H1 (cell line): ENCODE results near the gene SPTSSB. TPM values are rescaled to one million over a fixed set of nuclear protein-coding genes. Genes with fewer than 3 reads are reported as not detected.

Source experiments
- CTCF ChIA-PET: fragments of 300-600 bp; sonication (Branson Sonifier 250); formaldehyde crosslinking; loops from one replicate; lab custom pipeline; 2021; ENCODE audit not compliant: partially characterized antibody; lab: Charles Lee
- POLR2A ChIA-PET: fragments of 300-600 bp; sonication (Branson Sonifier 250); formaldehyde crosslinking; loops from one replicate; lab custom pipeline; 2021; ENCODE audit warnings: inconsistent platforms; ENCODE audit not compliant: partially characterized antibody; lab: Charles Lee
- DNase-seq, 2 experiments: peaks; one replicate each; pipeline versions ENCODE4 v3.0.0 to v3.0.0-alpha.2; 2010 to 2022; ENCODE audit warnings: low spot score in 2 of 2, low read depth in 1 of 2, mixed read lengths in 1 of 2
- FAIRE-seq: peaks from 2 replicates; lab custom pipeline; 2011; peaks lifted over from hg19 to GRCh38; lab: Jason Lieb, UNC
- H2AFZ ChIP-seq: 2 replicates; pipeline ENCODE4 v1.8.1; 2012; ENCODE audit warnings: low read length, inconsistent platforms
- H2AK5ac ChIP-seq: 2 replicates; pipeline ENCODE4 v1.6.1; 2013; ENCODE audit warnings: low read depth, low read length
- H2BK120ac ChIP-seq: replicated peaks from 2 replicates; pipeline ENCODE3; 2013; ENCODE audit warnings: low read depth, low read length, inconsistent platforms
- H2BK12ac ChIP-seq: 2 replicates; pipeline ENCODE4 v1.6.1; 2013; ENCODE audit warnings: low read depth, low read length
- H2BK15ac ChIP-seq: 2 replicates; pipeline ENCODE4 v1.6.1; 2013; ENCODE audit warnings: low read length
- H2BK20ac ChIP-seq: 2 replicates; pipeline ENCODE4 v1.6.1; 2013; ENCODE audit warnings: low read length
- H2BK5ac ChIP-seq: 2 replicates; pipeline ENCODE4 v1.6.1; 2013; ENCODE audit warnings: low read depth, low read length
- H3K14ac ChIP-seq: 2 replicates; pipeline ENCODE4 v1.6.1; 2013; ENCODE audit warnings: inconsistent platforms; ENCODE audit not compliant: insufficient read length
- H3K18ac ChIP-seq: 2 replicates; pipeline ENCODE4 v1.6.1; 2013; ENCODE audit warnings: low read length; ENCODE audit errors: extremely low read depth
- H3K23ac ChIP-seq: 2 replicates; pipeline ENCODE4 v1.6.1; 2013; ENCODE audit warnings: inconsistent platforms; ENCODE audit not compliant: insufficient read length
- H3K23me2 ChIP-seq: 2 replicates; pipeline ENCODE4 v1.6.1; 2013; ENCODE audit warnings: low read depth, low read length
- H3K27ac ChIP-seq: 2 replicates; pipeline ENCODE4 v1.6.1; 2011; ENCODE audit warnings: low read depth, low read length, inconsistent platforms
- H3K27me3 ChIP-seq, 4 experiments: replicated peaks in 1 of 4; 1 replicate in 1 of 4; 2 replicates in 3 of 4; pipeline versions ENCODE4 v1.6.1 to v1.8.1; 2011 to 2013; ENCODE audit warnings: low read length in 3 of 4, mild to moderate bottlenecking in 3 of 4, inconsistent platforms in 2 of 4, mixed read lengths in 2 of 4, moderate library complexity in 1 of 4; ENCODE audit not compliant: control insufficient read depth in 3 of 4, insufficient read depth in 3 of 4; ENCODE audit errors: extremely low read depth in 1 of 4
- H3K36me3 ChIP-seq, 4 experiments: 2 replicates each; pipeline versions ENCODE4 v1.6.1 to v1.8.1; 2011 to 2013; ENCODE audit warnings: mild to moderate bottlenecking in 4 of 4, low read length in 3 of 4, moderate library complexity in 2 of 4, control low read depth in 1 of 4, inconsistent platforms in 1 of 4; ENCODE audit not compliant: insufficient read depth in 4 of 4, control insufficient read depth in 2 of 4
- H3K4ac ChIP-seq: replicated peaks from 2 replicates; pipeline ENCODE3; 2013; ENCODE audit warnings: low read length, low read depth, mixed read lengths, inconsistent platforms; ENCODE audit not compliant: insufficient read length
- H3K4me1 ChIP-seq, 4 experiments: replicated peaks in 1 of 4; 1 replicate in 1 of 4; 2 replicates in 3 of 4; pipeline versions ENCODE4 v1.6.1 to v1.8.1; 2011 to 2013; ENCODE audit warnings: low read length in 3 of 4, inconsistent platforms in 2 of 4, mixed read lengths in 1 of 4; ENCODE audit not compliant: insufficient read depth in 4 of 4, control insufficient read depth in 3 of 4
- H3K4me2 ChIP-seq, 2 experiments: 2 replicates each; pipeline versions ENCODE4 v1.6.1 to v1.8.1; 2011 to 2013; ENCODE audit warnings: low read depth in 2 of 2, low read length in 2 of 2, control low read depth in 1 of 2, inconsistent platforms in 1 of 2, mild to moderate bottlenecking in 1 of 2; ENCODE audit not compliant: insufficient read depth in 1 of 2
- H3K4me3 ChIP-seq, 4 experiments: fragments of 200-600, 300-600 bp in 1 of 4; sonication (generic), shearing (Covaris generic), sonication (Bioruptor Twin) in 1 of 4; 2 replicates each; pipeline versions ENCODE4 v1.5.1 to v1.8.1; 2011 to 2016; ENCODE audit warnings: low read length in 4 of 4, low read depth in 3 of 4, control low read depth in 2 of 4, inconsistent platforms in 2 of 4, mild to moderate bottlenecking in 2 of 4, mixed read lengths in 1 of 4, moderate library complexity in 1 of 4; ENCODE audit not compliant: insufficient read depth in 2 of 4; ENCODE audit errors: extremely low read depth in 1 of 4
- H3K56ac ChIP-seq: replicated peaks from 2 replicates; pipeline ENCODE3; 2013; ENCODE audit warnings: low read depth, mild to moderate bottlenecking, mixed read lengths, low read length, inconsistent platforms; ENCODE audit not compliant: insufficient read length
- H3K79me1 ChIP-seq: 2 replicates; pipeline ENCODE4 v1.6.1; 2013; ENCODE audit warnings: low read depth, low read length, control low read depth
- H3K79me2 ChIP-seq, 2 experiments: 2 replicates each; pipeline versions ENCODE4 v1.6.1 to v1.8.1; 2012 to 2013; ENCODE audit warnings: low read length in 2 of 2, mild to moderate bottlenecking in 2 of 2, inconsistent platforms in 1 of 2; ENCODE audit not compliant: insufficient read depth in 2 of 2, control insufficient read depth in 1 of 2
- H3K9ac ChIP-seq, 4 experiments: replicated peaks in 1 of 4; 1 replicate in 1 of 4; 2 replicates in 3 of 4; pipeline versions ENCODE4 v1.6.1 to v1.8.1; 2011 to 2013; ENCODE audit warnings: low read depth in 3 of 4, low read length in 3 of 4, control low read depth in 2 of 4, mild to moderate bottlenecking in 2 of 4, moderate library complexity in 2 of 4, inconsistent platforms in 1 of 4; ENCODE audit errors: extremely low read depth in 1 of 4
- H3K9me3 ChIP-seq, 2 experiments: 2 replicates each; pipeline versions ENCODE4 v1.6.1 to v1.8.1; 2012 to 2013; ENCODE audit warnings: mild to moderate bottlenecking in 2 of 2, moderate library complexity in 2 of 2, control low read depth in 1 of 2, inconsistent platforms in 1 of 2, low read depth in 1 of 2, low read length in 1 of 2, mixed read lengths in 1 of 2; ENCODE audit not compliant: insufficient read depth in 2 of 2
- H4K20me1 ChIP-seq, 2 experiments: replicated peaks in 1 of 2; 2 replicates each; pipeline versions ENCODE3 to v1.8.1; 2011 to 2013; ENCODE audit warnings: inconsistent platforms in 2 of 2, low read length in 2 of 2, mild to moderate bottlenecking in 1 of 2; ENCODE audit not compliant: insufficient read depth in 2 of 2, control insufficient read depth in 1 of 2
- H4K5ac ChIP-seq: 2 replicates; pipeline ENCODE4 v1.6.1; 2013; ENCODE audit warnings: low read length, low read depth, mixed read lengths, inconsistent platforms; ENCODE audit not compliant: insufficient read length
- H4K8ac ChIP-seq: 2 replicates; pipeline ENCODE4 v1.8.0; 2013; ENCODE audit warnings: mild to moderate bottlenecking, moderate library complexity, low read length, inconsistent platforms; ENCODE audit not compliant: insufficient read depth; ENCODE audit errors: extremely low read depth
- H4K91ac ChIP-seq: replicated peaks from 2 replicates; pipeline ENCODE3; 2013; ENCODE audit warnings: low read length, mixed read lengths, inconsistent platforms; ENCODE audit not compliant: insufficient read length
- CEBPB ChIP-seq: IDR thresholded peaks from 2 replicates; pipeline ENCODE4 v1.6.1; 2012; ENCODE audit warnings: low read depth, low read length
- CHD1 ChIP-seq: IDR thresholded peaks from 2 replicates; pipeline ENCODE4 v1.6.1; 2012; ENCODE audit warnings: low read depth, low read length, improper control_type of control experiment
- CHD2 ChIP-seq: IDR thresholded peaks from 2 replicates; pipeline ENCODE4 v1.6.1; 2012; ENCODE audit warnings: low read length, improper control_type of control experiment
- E2F6 ChIP-seq: IDR thresholded peaks from 2 replicates; pipeline ENCODE4 v1.6.1; 2012; ENCODE audit warnings: inconsistent platforms
- EGR1 ChIP-seq: IDR thresholded peaks from 2 replicates; pipeline ENCODE4 v1.6.1; 2011; ENCODE audit warnings: low read depth, low read length, borderline replicate concordance
- RBBP5 ChIP-seq: IDR thresholded peaks from 2 replicates; pipeline ENCODE4 v1.7.1; 2012; ENCODE audit warnings: low read depth, mild to moderate bottlenecking, inconsistent platforms, low read length, moderate library complexity, borderline replicate concordance
- SP1 ChIP-seq: IDR thresholded peaks from 2 replicates; pipeline ENCODE4 v1.6.1; 2011; ENCODE audit warnings: low read depth, low read length
- SP4 ChIP-seq: IDR thresholded peaks from 2 replicates; pipeline ENCODE4 v1.6.1; 2012; ENCODE audit warnings: low read length, inconsistent platforms
- ZNF274 ChIP-seq: IDR thresholded peaks from 2 replicates; pipeline ENCODE4 v1.7.0; 2012; ENCODE audit warnings: low read length, borderline replicate concordance; ENCODE audit errors: extremely low read depth
- WGBS, 2 experiments: shearing (Covaris generic) in 1 of 2; methylation state at CpG; one replicate each; pipeline versions ENCODE4 v1.1.6 to v1.1.7; 2013 to 2015; ENCODE audit warnings: low lambda C conversion rate in 2 of 2, mixed read lengths in 2 of 2, inconsistent platforms in 1 of 2, low coverage in 1 of 2, missing lambda C conversion rate in 1 of 2; ENCODE audit not compliant: insufficient replicate concordance in 2 of 2, insufficient coverage in 1 of 2, insufficient read length in 1 of 2; ENCODE audit errors: extremely low coverage in 1 of 2, missing lambda C conversion rate in 1 of 2; 5-methylcytosine and 5-hydroxymethylcytosine counted together
- polyA plus RNA-seq, 7 experiments: library from polyadenylated mRNA; depleted of rRNA in 3 of 7; stranded (reverse) in 5 of 7; unstranded in 2 of 7; fragments of >200 nt in 5 of 7; fragments of 200-250 nt in 2 of 7; gene quantifications; 1 replicate in 5 of 7; 2 replicates in 1 of 7; 4 replicates in 1 of 7; pipeline versions ENCODE4 v1.2.1 to v1.2.3, GENCODE V29; 2011 to 2013; ENCODE audit warnings: missing spikeins in 2 of 7, mixed read lengths in 2 of 7
- total RNA-seq: library from RNA; stranded (reverse); fragmentation: NEBNext Ultra II Directional; extraction: Animal tissue kit (Norgen Biotek cat#: 25700); gene quantifications from 2 replicates; pipeline ENCODE4 v1.2.1, GENCODE V29; 2021

Gene SPTSSB
- total and polyA plus RNA-seq, 2 of the 8 experiments (the other 6 are each of a cell fraction or from before 2014, with no cell fraction given) = 33.4 to 52.5 TPM

- no peak overlapping the region for H2BK15ac ChIP-seq
- no peak overlapping the region for H2BK12ac ChIP-seq
- H2BK20ac ChIP-seq = no peak overlapping the region
- no peak overlapping the region for H4K91ac ChIP-seq
- no peak overlapping the region for H2BK120ac ChIP-seq
- no peaks in the 10 kb centered on the region for H3K36me3 ChIP-seq
- no peak overlapping the region for H3K4ac ChIP-seq
- H2AFZ ChIP-seq = no peak overlapping the region
- no peaks in the 10 kb centered on the region for H3K23me2 ChIP-seq
- H3K27me3 ChIP-seq = no peaks in the 10 kb centered on the region
- DNase-seq = no peak
- H3K14ac ChIP-seq = no peak overlapping the region
- H3K79me2 ChIP-seq = no peaks in the 10 kb centered on the region
- POLR2A ChIA-PET = no interaction called here
- CTCF ChIA-PET = interaction anchor here (0.8 to 3.0 kb wide), 5 partner anchors 11 to 84 kb away, joined by 3 to 15 read pairs (median 3); partner anchors contain the start of gene SPTSSB
- no peak overlapping the region for H4K5ac ChIP-seq
- no peak overlapping the region for H2BK5ac ChIP-seq
- WGBS, 2 experiments = 75% methylated on average over 2 of the region's 2 CpGs; no CpG with 5 or more reads in 1 of the 2 experiments
- H3K79me1 ChIP-seq = no peaks in the 10 kb centered on the region
- H3K9me3 ChIP-seq = no peaks in the 10 kb centered on the region
- no peak for TF ChIP-seq SP1
- TF ChIP-seq E2F6 = no peak
- no peak for TF ChIP-seq ZNF274
- no peak for TF ChIP-seq CEBPB
- TF ChIP-seq RBBP5 = no peak
- TF ChIP-seq EGR1 = no peak
- TF ChIP-seq CHD1 = no peak
- TF ChIP-seq CHD2 = no peak
- no peak for TF ChIP-seq SP4
- no peaks in the 10 kb centered on the region for H4K20me1 ChIP-seq
- H3K56ac ChIP-seq = no peak overlapping the region
- no peak overlapping the region for H2AK5ac ChIP-seq
- H3K23ac ChIP-seq = no peak overlapping the region
- no peak for FAIRE-seq
- no peak overlapping the region for H4K8ac ChIP-seq
- no peak overlapping the region for H3K9ac ChIP-seq
- no peak overlapping the region for H3K27ac ChIP-seq
- H3K4me1 ChIP-seq = no peaks in the 10 kb centered on the region
- no peak overlapping the region for H3K18ac ChIP-seq
- H3K4me3 ChIP-seq = no peak overlapping the region
- H3K4me2 ChIP-seq = no peak overlapping the region
Measured at GRCh38 chr3:161325059-161325458, 46.3 kb downstream of the SPTSSB start.
